OCI-LY3 (cell line): Measurements from ENCODE around the gene FLG.
"Not testable (repeated sequence)": the region's sequence is repeated elsewhere in the genome, so short reads cannot be mapped to it uniquely, and the experiment has no call there.

Source experiments
- H2AFZ ChIP-seq: fragments of 200-600, 300-600 bp; shearing (Covaris generic); 2 replicates; pipeline ENCODE4 v1.6.0; 2014; ENCODE audit warnings: antibody characterized with exemption, low read depth, low read length
- H3K27ac ChIP-seq: fragments of 200-600, 300-600 bp; sonication (generic); 2 replicates; pipeline ENCODE4 v1.5.1; 2014; ENCODE audit warnings: mild to moderate bottlenecking, low read length, moderate library complexity, mixed read lengths
- H3K27me3 ChIP-seq: fragments of 200-600, 300-600 bp; sonication (generic); 2 replicates; pipeline ENCODE4 v1.6.1; 2014; ENCODE audit warnings: low read depth, low read length, mixed read lengths
- H3K36me3 ChIP-seq: fragments of 200-600, 300-600 bp; sonication (generic); replicated peaks from 2 replicates; pipeline ENCODE3; 2014; ENCODE audit warnings: low read depth, low read length, mixed read lengths
- H3K4me1 ChIP-seq: fragments of 300-600, 200-600 bp; sonication (generic); 2 replicates; pipeline ENCODE4 v1.6.1; 2014; ENCODE audit warnings: low read length, mixed read lengths
- H3K4me2 ChIP-seq: fragments of 200-600, 300-600 bp; sonication (generic); 2 replicates; pipeline ENCODE4 v1.6.1; 2014; ENCODE audit warnings: low read length, mixed read lengths
- H3K4me3 ChIP-seq: fragments of 300-600, 200-600 bp; sonication (generic); 2 replicates; pipeline ENCODE4 v1.5.1; 2014; ENCODE audit warnings: antibody characterized with exemption, mild to moderate bottlenecking, low read length, moderate library complexity
- H3K79me2 ChIP-seq: fragments of 300-600, 200-600 bp; shearing (Covaris generic); 2 replicates; pipeline ENCODE4 v1.6.1; 2014; ENCODE audit warnings: mild to moderate bottlenecking, low read length, mixed read lengths
- H3K9ac ChIP-seq: fragments of 300-600, 200-600 bp; shearing (Covaris generic); 2 replicates; pipeline ENCODE4 v1.6.0; 2014; ENCODE audit warnings: mild to moderate bottlenecking, low read length, moderate library complexity
- H3K9me3 ChIP-seq: fragments of 200-600, 300-600 bp; shearing (Covaris generic); 2 replicates; pipeline ENCODE4 v1.6.1; 2014; ENCODE audit warnings: low read length, mixed read lengths; ENCODE audit not compliant: insufficient read depth
- H4K20me1 ChIP-seq: fragments of 200-600, 300-600 bp; sonication (generic); 2 replicates; pipeline ENCODE4 v1.6.1; 2016; ENCODE audit warnings: low read length, mixed read lengths; ENCODE audit not compliant: insufficient read depth
- EZH2phosphoT487 ChIP-seq: fragments of 200-600 bp; shearing (Covaris generic); IDR thresholded peaks from 2 replicates; pipeline ENCODE4 v1.6.1; 2018; ENCODE audit warnings: antibody characterized with exemption, mixed run types, low read depth
- TF ChIP-seq, protein P1 (sequence below): fragments of 200-600, 300-600 bp; sonication (generic); IDR thresholded peaks from 2 replicates; pipeline ENCODE4 v1.5.1; 2014; ENCODE audit warnings: antibody characterized with exemption, low read length, low read depth

The FLG gene

GRCh38 chr1:152309955-152310354, 15.1 kb downstream of the FLG start:
- Histone ChIP-seq H3K4me3 (no peak overlapping the region), H3K4me2 (no peak overlapping the region), H3K36me3 (no peaks in the 10 kb centered on the region), H3K27me3 (no peaks in the 10 kb centered on the region), H3K79me2 (no peaks in the 10 kb centered on the region), H3K27ac (no peak overlapping the region), H3K4me1 (no peaks in the 10 kb centered on the region), H4K20me1 (no peaks in the 10 kb centered on the region), H3K9me3 (no peaks in the 10 kb centered on the region), H2AFZ (no peak overlapping the region), H3K9ac (no peak overlapping the region)
- TF ChIP-seq EZH2phosphoT487: no peak
- TF ChIP-seq, protein P1, sequence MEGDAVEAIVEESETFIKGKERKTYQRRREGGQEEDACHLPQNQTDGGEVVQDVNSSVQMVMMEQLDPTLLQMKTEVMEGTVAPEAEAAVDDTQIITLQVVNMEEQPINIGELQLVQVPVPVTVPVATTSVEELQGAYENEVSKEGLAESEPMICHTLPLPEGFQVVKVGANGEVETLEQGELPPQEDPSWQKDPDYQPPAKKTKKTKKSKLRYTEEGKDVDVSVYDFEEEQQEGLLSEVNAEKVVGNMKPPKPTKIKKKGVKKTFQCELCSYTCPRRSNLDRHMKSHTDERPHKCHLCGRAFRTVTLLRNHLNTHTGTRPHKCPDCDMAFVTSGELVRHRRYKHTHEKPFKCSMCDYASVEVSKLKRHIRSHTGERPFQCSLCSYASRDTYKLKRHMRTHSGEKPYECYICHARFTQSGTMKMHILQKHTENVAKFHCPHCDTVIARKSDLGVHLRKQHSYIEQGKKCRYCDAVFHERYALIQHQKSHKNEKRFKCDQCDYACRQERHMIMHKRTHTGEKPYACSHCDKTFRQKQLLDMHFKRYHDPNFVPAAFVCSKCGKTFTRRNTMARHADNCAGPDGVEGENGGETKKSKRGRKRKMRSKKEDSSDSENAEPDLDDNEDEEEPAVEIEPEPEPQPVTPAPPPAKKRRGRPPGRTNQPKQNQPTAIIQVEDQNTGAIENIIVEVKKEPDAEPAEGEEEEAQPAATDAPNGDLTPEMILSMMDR: no peak

DNA sequence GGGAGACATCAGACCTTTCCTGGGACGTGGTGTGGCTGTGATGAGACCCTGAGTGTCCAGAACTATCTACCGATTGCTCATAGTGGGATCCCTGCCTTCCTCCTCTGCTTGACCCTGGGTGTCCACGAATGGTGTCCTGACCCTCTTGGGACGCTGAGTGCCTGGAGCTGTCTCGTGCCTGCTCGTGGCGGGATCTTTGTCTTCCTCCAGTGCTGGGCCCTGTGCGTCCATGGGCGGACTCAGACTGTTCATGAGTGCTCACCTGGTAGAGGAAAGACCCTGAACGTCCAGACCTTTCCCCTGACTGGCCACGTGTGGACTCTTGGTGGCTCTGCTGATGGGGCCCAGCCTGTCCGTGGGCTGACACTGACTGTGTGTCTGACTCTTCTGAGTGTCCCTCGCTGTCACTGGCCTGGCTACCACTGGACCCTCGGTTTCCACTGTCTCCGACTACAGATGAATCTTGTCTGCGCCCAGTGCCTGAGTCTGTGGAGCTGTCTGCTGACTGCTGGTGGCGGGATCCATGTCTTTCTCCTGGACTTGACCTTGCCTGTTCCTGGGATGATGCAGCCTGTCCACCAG, 15.6 kb downstream of the FLG start:
- not testable (repeated sequence) for H3K4me2 ChIP-seq, H4K20me1 ChIP-seq, H3K4me3 ChIP-seq, H3K4me1 ChIP-seq, H3K27me3 ChIP-seq, H2AFZ ChIP-seq, H3K9me3 ChIP-seq, H3K36me3 ChIP-seq, H3K9ac ChIP-seq, H3K27ac ChIP-seq, H3K79me2 ChIP-seq

- H3K27me3 ChIP-seq, H3K4me3 ChIP-seq, H3K9ac ChIP-seq, H3K36me3 ChIP-seq, H4K20me1 ChIP-seq, H3K79me2 ChIP-seq, H3K9me3 ChIP-seq, H3K27ac ChIP-seq, H2AFZ ChIP-seq, H3K4me1 ChIP-seq, H3K4me2 ChIP-seq: not testable (repeated sequence)
These were observed 16.3 kb downstream of the FLG start for GRCh38 chr1:152308758-152309157.

DNA sequence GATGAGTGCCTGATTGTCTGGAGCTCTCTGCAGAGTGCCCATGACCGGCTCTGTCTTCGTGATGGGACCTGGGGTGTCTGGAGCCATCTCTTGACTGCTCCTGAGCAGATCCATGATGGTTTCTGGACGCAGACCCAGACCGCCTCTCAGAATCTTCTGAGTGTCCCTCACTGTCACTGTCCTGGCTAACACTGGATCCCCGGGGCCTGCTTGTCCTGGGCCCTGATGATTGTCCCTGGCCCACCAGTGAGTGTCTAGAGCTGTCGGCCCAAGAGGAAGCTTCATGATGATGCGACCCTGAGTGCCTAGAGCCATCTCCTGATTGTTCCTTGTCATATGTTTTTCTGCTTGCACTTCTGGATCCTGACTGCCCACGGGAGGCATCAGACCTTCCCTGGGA, 17.1 kb downstream of the FLG start:
- H3K4me1 ChIP-seq, H3K9me3 ChIP-seq, H3K36me3 ChIP-seq, H3K4me3 ChIP-seq, H3K27ac ChIP-seq, H4K20me1 ChIP-seq, H3K27me3 ChIP-seq, H3K4me2 ChIP-seq, H2AFZ ChIP-seq, H3K79me2 ChIP-seq, H3K9ac ChIP-seq: not testable (repeated sequence)

DNA sequence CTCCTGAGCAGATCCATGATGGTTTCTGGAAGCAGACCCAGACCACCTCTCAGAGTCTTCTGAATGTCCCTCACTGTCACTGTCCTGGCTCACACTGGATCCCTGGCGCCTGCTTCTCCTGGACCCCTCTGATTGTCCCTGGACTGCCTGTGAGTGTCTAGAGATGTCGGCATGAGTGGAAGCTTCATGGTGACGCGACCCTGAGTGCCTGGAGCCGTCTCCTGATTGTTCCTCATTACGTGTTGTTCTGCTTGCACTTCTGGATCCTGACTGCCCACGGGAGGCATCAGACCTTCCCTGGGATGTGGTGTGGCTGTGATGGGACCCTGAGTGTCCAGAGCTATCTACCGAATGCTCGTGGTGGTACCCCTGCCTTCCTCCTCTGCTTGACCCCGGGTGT, 18.9 kb downstream of the FLG start:
- not testable (repeated sequence) for H3K27ac ChIP-seq, H3K36me3 ChIP-seq, H3K27me3 ChIP-seq, H3K4me2 ChIP-seq, H3K79me2 ChIP-seq, H4K20me1 ChIP-seq, H2AFZ ChIP-seq, H3K9ac ChIP-seq, H3K4me1 ChIP-seq, H3K4me3 ChIP-seq, H3K9me3 ChIP-seq

- not testable (repeated sequence) for H3K36me3 ChIP-seq, H3K4me1 ChIP-seq, H3K4me3 ChIP-seq, H3K27me3 ChIP-seq, H4K20me1 ChIP-seq, H3K79me2 ChIP-seq, H3K9ac ChIP-seq, H2AFZ ChIP-seq, H3K4me2 ChIP-seq, H3K9me3 ChIP-seq, H3K27ac ChIP-seq
These were observed 20.3 kb downstream of the FLG start for GRCh38 chr1:152304773-152305172.

DNA sequence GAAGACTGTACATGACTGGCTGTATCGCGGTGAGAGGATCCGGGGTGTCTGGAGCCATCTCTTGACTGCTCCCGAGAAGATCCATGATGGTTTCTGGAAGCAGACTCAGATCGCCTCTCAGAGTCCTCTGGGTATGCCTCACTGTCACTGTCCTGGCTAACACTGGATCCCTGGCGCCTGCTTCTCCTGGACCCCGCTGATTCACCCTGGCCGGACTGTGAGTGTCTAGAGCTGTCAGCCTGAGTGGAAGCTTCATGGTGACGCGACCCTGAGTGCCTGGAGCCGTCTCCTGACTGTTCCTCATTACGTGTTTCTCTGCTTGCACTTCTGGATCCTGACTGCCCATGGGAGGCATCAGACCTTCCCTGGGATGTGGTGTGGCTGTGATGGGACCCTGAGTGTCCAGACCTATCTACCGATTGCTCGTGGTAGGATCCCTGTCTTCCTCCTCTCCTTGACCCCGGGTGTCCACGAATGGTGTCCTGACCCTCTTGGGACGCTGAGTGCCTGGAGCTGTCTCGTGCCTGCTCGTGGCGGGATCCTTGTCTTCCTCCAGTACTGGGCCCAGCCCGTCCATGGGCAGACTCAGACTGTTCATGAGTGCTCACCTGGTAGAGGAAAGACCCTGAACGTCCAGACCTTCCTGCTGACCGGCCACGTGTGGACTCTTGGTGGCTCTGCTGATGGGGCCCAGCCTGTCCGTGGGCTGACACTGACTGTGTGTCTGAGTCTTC, 21.7 kb downstream of the FLG start:
- H3K4me1 ChIP-seq, H2AFZ ChIP-seq, H3K9ac ChIP-seq, H3K9me3 ChIP-seq, H4K20me1 ChIP-seq, H3K27ac ChIP-seq, H3K79me2 ChIP-seq, H3K4me3 ChIP-seq, H3K4me2 ChIP-seq, H3K36me3 ChIP-seq: not testable (repeated sequence)
- peaks cover 12% of the 10 kb centered on the region; the same call in 1 of the 2 replicates for H3K27me3 ChIP-seq

DNA sequence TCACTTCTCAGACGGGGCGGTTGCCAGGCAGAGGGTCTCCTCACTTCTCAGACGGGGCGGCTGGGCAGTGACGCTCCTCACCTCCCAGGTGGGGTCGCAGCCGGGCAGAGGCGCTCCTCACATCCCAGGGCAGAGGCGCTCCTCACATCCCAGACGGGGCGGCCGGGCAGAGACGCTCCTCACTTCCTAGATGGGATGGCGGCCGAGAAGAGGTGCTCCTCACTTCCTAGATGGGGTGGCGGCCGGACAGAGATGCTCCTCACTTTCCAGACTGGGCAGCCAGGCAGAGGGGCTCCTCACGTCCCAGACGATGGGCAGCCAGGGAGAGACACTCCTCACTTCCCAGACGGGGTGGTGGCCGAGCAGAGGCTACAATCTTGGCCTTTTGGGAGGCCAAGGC, 68.6 kb downstream of the FLG start:
- H3K4me3 ChIP-seq, H3K27ac ChIP-seq, H3K79me2 ChIP-seq, H3K4me1 ChIP-seq, H2AFZ ChIP-seq, H4K20me1 ChIP-seq, H3K4me2 ChIP-seq, H3K36me3 ChIP-seq, H3K9me3 ChIP-seq, H3K9ac ChIP-seq: not testable (repeated sequence)
- H3K27me3 ChIP-seq: peaks cover 10% of the 10 kb centered on the region; the same call in 1 of the 2 replicates
